ENCODE data around the gene PAX2. TPM values are rescaled to one million over a fixed set of nuclear protein-coding genes. Genes with fewer than 3 reads are reported as not detected.

PAX2 gene
- total RNA-seq, 2 experiments from 2014 or later: not detected

DNA sequence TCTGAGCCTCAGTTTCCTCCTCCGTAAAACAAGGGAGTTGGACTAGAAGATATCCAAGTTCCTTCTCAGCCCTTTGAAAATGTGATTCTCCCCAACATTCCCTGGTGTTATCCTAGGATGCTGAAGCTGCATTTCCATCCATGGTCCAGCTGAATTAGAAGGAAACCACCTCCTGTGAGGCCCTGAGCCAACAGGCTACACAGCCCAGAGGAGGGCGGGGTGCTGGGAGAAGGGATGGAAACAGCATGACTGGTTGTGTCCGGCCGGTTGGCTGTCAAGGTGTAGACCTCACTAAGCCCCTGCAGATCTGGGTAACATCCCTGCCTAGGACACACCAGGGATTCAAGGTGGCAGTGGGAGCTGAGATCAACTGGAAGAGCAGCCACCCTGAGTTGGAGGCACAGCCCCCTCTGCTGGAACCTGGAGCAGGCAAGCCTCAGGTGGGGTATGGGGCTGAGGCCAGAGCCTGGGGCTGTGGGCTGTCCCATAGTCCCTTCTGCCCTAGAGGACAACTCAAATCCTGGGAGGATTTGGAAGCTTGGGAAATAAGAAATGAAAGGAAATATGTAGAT, 72.0 kb downstream of the PAX2 start:
- CTCF ChIA-PET: no interaction called here
- Mint-ChIP-seq H3K36me3 (ENCODE audit: low read depth) (no peaks in the 10 kb centered on the region), H3K27ac (no peak overlapping the region), H3K27me3 (peaks cover 53% of the 10 kb centered on the region), H3K4me1 (no peaks in the 10 kb centered on the region), H3K4me3 (no peak overlapping the region), H3K9me3 (no peaks in the 10 kb centered on the region)
- POLR2A ChIA-PET: no interaction called here
- DNase-seq: no peak

GRCh38 chr10:100819424-100819823, 74.0 kb downstream of the PAX2 start:
- Mint-ChIP-seq H3K9me3 (no peaks in the 10 kb centered on the region), H3K27me3 (peaks cover 60% of the 10 kb centered on the region), H3K4me1 (no peaks in the 10 kb centered on the region), H3K4me3 (no peak overlapping the region), H3K27ac (no peak overlapping the region), H3K36me3 (ENCODE audit: low read depth) (no peaks in the 10 kb centered on the region)
- ChIA-PET CTCF (no interaction called here), POLR2A (no interaction called here)
- no peak for DNase-seq

GRCh38 chr10:100823194-100823593, 77.8 kb downstream of the PAX2 start:
- ChIA-PET POLR2A (no interaction called here), CTCF (no interaction called here)
- H3K4me1 Mint-ChIP-seq: peaks cover 6% of the 10 kb centered on the region
- no peak for DNase-seq
- H3K4me3 Mint-ChIP-seq: no peak overlapping the region
- H3K9me3 Mint-ChIP-seq: no peaks in the 10 kb centered on the region
- no peaks in the 10 kb centered on the region for H3K36me3 Mint-ChIP-seq (ENCODE audit: low read depth)
- peaks cover 73% of the 10 kb centered on the region for H3K27me3 Mint-ChIP-seq
- no peak overlapping the region for H3K27ac Mint-ChIP-seq

GRCh38 chr10:100824886-100825285, 79.5 kb downstream of the PAX2 start:
- peaks cover 81% of the 10 kb centered on the region for H3K27me3 Mint-ChIP-seq
- POLR2A ChIA-PET: no interaction called here

DNA sequence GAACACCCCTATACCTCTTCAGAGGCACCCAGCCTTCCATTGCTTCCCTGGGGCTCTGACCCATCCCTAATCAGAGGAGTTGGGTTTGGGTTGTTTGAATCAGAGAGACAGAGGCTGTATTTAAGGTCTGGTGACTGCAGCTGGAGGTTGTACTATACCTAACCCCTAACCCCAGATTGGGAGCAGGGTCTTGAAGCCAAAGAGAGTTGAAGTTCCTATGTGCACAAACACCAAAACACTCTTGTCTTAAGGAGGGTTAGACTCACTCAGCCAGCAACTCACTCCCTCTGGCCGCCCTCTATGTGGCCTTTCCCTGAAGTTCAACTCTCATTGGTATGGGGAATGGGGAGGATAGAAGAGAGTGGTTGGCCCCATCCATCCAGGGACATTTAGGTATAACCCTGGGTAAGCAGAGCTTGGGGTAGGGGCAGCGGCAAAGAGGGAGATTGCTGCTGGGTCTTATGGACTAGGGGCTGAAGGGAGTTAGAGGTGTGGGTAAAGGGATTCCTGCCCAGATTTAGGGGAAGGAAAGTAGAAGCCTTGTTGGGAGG, 80.0 kb downstream of the PAX2 start:
- Mint-ChIP-seq H3K4me3 (no peak overlapping the region), H3K27me3 (peaks cover 82% of the 10 kb centered on the region), H3K4me1 (peaks cover 24% of the 10 kb centered on the region), H3K9me3 (no peaks in the 10 kb centered on the region), H3K36me3 (ENCODE audit: low read depth) (peaks cover 1% of the 10 kb centered on the region), H3K27ac (no peak overlapping the region)
- CTCF ChIA-PET: interaction anchor here (0.9 to 1.7 kb wide), 3 partner anchors 11 to 84 kb away, joined by 3 to 7 read pairs (median 4); no protein-coding TSS in a partner anchor
- DNase-seq: no peak
- POLR2A ChIA-PET: no interaction called here

More at GRCh38 chr10:100824886-100825285, 79.5 kb downstream of the PAX2 start:
- CTCF ChIA-PET: interaction anchor here (1.3 to 1.7 kb wide), 2 partner anchors 10 to 32 kb away, joined by 4 to 7 read pairs; no protein-coding TSS in a partner anchor
- H3K9me3 Mint-ChIP-seq: no peaks in the 10 kb centered on the region
- H3K27ac Mint-ChIP-seq: no peak overlapping the region
- peaks cover 19% of the 10 kb centered on the region for H3K4me1 Mint-ChIP-seq
- DNase-seq: no peak
- H3K36me3 Mint-ChIP-seq (ENCODE audit: low read depth): peaks cover under 1% of the 10 kb centered on the region
- H3K4me3 Mint-ChIP-seq: no peak overlapping the region

GRCh38 chr10:100826031-100826651, 80.8 kb downstream of the PAX2 start:
- POLR2A ChIA-PET: no interaction called here
- DNase-seq: no peak
- CTCF ChIA-PET: interaction anchor here (0.9 to 1.7 kb wide), 3 partner anchors 12 to 85 kb away, joined by 3 to 7 read pairs (median 4); no protein-coding TSS in a partner anchor
- peaks cover 83% of the 10 kb centered on the region for H3K27me3 Mint-ChIP-seq
- no peaks in the 10 kb centered on the region for H3K9me3 Mint-ChIP-seq
- H3K36me3 Mint-ChIP-seq (ENCODE audit: low read depth): peaks cover 1% of the 10 kb centered on the region
- H3K4me3 Mint-ChIP-seq: no peak overlapping the region
- H3K4me1 Mint-ChIP-seq: peaks cover 26% of the 10 kb centered on the region
- no peak overlapping the region for H3K27ac Mint-ChIP-seq

DNA sequence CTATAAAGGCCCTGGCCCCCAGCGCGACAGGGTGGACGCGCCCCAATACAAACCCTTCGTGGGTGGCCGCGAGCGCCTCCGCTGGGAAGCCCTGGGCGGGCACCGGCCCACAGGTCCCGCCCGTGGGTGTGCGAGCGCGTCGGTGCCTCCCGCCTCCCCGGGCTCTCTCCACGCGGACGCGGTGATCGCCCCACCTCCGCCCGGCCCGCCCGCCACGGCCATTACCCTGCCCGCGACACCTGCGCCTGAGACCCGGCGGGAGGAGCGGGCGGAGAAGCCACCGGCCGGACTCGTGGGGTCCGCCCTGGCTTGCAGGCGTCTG, 81.2 kb downstream of the PAX2 start:
- no peak for DNase-seq
- H3K36me3 Mint-ChIP-seq (ENCODE audit: low read depth): peaks cover 1% of the 10 kb centered on the region
- POLR2A ChIA-PET: no interaction called here
- H3K4me3 Mint-ChIP-seq: no peak overlapping the region
- no peaks in the 10 kb centered on the region for H3K9me3 Mint-ChIP-seq
- no peak overlapping the region for H3K27ac Mint-ChIP-seq
- CTCF ChIA-PET: no interaction called here
- H3K27me3 Mint-ChIP-seq: peaks cover 84% of the 10 kb centered on the region
- H3K4me1 Mint-ChIP-seq: peaks cover 26% of the 10 kb centered on the region

DNA sequence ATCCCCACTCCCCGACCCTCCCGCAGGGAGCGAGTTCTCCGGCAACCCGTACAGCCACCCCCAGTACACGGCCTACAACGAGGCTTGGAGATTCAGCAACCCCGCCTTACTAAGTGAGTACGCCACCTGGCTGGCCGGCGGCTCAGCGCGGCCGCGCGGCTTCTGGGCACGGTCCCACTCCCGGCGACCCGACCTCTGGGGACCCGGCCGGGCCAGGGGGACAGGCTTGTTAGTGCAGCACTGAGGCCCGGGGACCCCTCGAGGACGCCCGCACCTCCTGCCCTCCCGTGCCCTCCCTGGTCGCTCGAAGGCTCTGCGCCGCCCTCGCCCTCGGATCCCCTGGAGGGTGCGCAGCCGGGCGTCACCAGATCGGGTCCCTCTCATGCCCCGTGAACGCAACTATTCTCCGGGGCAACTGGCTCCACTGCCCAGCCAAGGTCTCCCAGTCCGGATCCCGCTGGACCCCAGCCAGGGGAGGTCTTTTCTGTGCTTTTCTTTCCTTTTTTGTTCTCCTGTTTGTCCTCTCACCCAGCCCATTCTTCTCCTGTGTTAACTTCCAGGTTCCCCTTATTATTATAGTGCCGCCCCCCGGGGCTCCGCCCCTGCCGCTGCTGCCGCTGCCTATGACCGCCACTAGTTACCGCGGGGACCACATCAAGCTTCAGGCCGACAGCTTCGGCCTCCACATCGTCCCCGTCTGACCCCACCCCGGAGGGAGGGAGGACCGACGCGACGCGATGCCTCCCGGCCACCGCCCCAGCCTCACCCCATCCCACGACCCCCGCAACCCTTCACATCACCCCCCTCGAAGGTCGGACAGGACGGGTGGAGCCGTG, 81.8 kb downstream of the PAX2 start:
- no peaks in the 10 kb centered on the region for H3K9me3 Mint-ChIP-seq
- peak overlapping the region; percentile 33 for H3K4me3 Mint-ChIP-seq
- no peak overlapping the region for H3K27ac Mint-ChIP-seq
- peaks cover 30% of the 10 kb centered on the region for H3K4me1 Mint-ChIP-seq
- POLR2A ChIA-PET: no interaction called here
- CTCF ChIA-PET: no interaction called here
- DNase-seq: no peak
- H3K27me3 Mint-ChIP-seq: peaks cover 84% of the 10 kb centered on the region
- peaks cover 1% of the 10 kb centered on the region for H3K36me3 Mint-ChIP-seq (ENCODE audit: low read depth)

DNA sequence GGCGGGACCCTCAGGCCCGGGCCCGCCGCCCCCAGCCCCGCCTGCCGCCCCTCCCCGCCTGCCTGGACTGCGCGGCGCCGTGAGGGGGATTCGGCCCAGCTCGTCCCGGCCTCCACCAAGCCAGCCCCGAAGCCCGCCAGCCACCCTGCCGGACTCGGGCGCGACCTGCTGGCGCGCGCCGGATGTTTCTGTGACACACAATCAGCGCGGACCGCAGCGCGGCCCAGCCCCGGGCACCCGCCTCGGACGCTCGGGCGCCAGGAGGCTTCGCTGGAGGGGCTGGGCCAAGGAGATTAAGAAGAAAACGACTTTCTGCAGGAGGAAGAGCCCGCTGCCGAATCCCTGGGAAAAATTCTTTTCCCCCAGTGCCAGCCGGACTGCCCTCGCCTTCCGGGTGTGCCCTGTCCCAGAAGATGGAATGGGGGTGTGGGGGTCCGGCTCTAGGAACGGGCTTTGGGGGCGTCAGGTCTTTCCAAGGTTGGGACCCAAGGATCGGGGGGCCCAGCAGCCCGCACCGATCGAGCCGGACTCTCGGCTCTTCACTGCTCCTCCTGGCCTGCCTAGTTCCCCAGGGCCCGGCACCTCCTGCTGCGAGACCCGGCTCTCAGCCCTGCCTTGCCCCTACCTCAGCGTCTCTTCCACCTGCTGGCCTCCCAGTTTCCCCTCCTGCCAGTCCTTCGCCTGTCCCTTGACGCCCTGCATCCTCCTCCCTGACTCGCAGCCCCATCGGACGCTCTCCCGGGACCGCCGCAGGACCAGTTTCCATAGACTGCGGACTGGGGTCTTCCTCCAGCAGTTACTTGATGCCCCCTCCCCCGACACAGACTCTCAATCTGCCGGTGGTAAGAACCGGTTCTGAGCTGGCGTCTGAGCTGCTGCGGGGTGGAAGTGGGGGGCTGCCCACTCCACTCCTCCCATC, 82.7 kb downstream of the PAX2 start:
- H3K27me3 Mint-ChIP-seq: peaks cover 85% of the 10 kb centered on the region
- peaks cover 31% of the 10 kb centered on the region for H3K4me1 Mint-ChIP-seq
- H3K27ac Mint-ChIP-seq: no peak overlapping the region
- H3K36me3 Mint-ChIP-seq (ENCODE audit: low read depth): peaks cover 1% of the 10 kb centered on the region
- H3K4me3 Mint-ChIP-seq: peak overlapping the region; percentile 67
- no peak for DNase-seq
- ChIA-PET POLR2A (no interaction called here), CTCF (no interaction called here)
- H3K9me3 Mint-ChIP-seq: no peaks in the 10 kb centered on the region

DNA sequence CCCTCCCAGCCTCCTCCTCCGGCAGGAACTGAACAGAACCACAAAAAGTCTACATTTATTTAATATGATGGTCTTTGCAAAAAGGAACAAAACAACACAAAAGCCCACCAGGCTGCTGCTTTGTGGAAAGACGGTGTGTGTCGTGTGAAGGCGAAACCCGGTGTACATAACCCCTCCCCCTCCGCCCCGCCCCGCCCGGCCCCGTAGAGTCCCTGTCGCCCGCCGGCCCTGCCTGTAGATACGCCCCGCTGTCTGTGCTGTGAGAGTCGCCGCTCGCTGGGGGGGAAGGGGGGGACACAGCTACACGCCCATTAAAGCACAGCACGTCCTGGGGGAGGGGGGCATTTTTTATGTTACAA, 83.3 kb downstream of the PAX2 start:
- no peak overlapping the region for H3K27ac Mint-ChIP-seq
- H3K36me3 Mint-ChIP-seq (ENCODE audit: low read depth): peaks cover 1% of the 10 kb centered on the region
- POLR2A ChIA-PET: no interaction called here
- H3K4me1 Mint-ChIP-seq: peaks cover 31% of the 10 kb centered on the region
- H3K9me3 Mint-ChIP-seq: no peaks in the 10 kb centered on the region
- peak; percentile 23 for DNase-seq
- H3K27me3 Mint-ChIP-seq: peaks cover 84% of the 10 kb centered on the region
- peak overlapping the region; percentile 67 for H3K4me3 Mint-ChIP-seq
- CTCF ChIA-PET: no interaction called here

DNA sequence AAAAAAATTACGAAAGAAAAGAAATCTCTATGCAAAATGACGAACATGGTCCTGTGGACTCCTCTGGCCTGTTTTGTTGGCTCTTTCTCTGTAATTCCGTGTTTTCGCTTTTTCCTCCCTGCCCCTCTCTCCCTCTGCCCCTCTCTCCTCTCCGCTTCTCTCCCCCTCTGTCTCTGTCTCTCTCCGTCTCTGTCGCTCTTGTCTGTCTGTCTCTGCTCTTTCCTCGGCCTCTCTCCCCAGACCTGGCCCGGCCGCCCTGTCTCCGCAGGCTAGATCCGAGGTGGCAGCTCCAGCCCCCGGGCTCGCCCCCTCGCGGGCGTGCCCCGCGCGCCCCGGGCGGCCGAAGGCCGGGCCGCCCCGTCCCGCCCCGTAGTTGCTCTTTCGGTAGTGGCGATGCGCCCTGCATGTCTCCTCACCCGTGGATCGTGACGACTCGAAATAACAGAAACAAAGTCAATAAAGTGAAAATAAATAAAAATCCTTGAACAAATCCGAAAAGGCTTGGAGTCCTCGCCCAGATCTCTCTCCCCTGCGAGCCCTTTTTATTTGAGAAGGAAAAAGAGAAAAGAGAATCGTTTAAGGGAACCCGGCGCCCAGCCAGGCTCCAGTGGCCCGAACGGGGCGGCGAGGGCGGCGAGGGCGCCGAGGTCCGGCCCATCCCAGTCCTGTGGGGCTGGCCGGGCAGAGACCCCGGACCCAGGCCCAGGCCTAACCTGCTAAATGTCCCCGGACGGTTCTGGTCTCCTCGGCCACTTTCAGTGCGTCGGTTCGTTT, 83.9 kb downstream of the PAX2 start:
- Mint-ChIP-seq H3K4me1 (peaks cover 31% of the 10 kb centered on the region), H3K27ac (no peak overlapping the region), H3K27me3 (peaks cover 83% of the 10 kb centered on the region), H3K9me3 (no peaks in the 10 kb centered on the region), H3K36me3 (ENCODE audit: low read depth) (peaks cover 1% of the 10 kb centered on the region), H3K4me3 (peak overlapping the region; percentile 67)
- CTCF ChIA-PET: no interaction called here
- DNase-seq: no peak
- POLR2A ChIA-PET: no interaction called here

Measured in activated CD4-positive, alpha-beta T cell treated with anti-CD3 and anti-CD28 coated beads, Interleukin-2, amount 10 ng/mL, durations not matched to agents 7 days and 5 days (primary cell).